Neural cell (in vitro differentiated cells): ENCODE data around the gene OR2B6. TPM values are rescaled to one million over a fixed set of nuclear protein-coding genes. Genes with fewer than 3 reads are reported as not detected.

ENCODE experiments used
- H2AFZ ChIP-seq: fragments of 200-600, 300-800 bp; sonication (generic), shearing (Covaris generic); 2 replicates; pipeline ENCODE4 v1.6.0; 2014; ENCODE audit warnings: low read depth, mild to moderate bottlenecking, antibody characterized with exemption, low read length, moderate library complexity
- H3F3A ChIP-seq: fragments of 200-600 bp; shearing (Covaris generic); 2 replicates; pipeline ENCODE4 v1.6.1; 2016; ENCODE audit warnings: mild to moderate bottlenecking, moderate library complexity, mixed read lengths, antibody characterized with exemption, low read length; ENCODE audit not compliant: insufficient read depth, poor library complexity, severe bottlenecking
- H3K27ac ChIP-seq: fragments of 200-600, 300-800 bp; sonication (generic), shearing (Covaris generic); 2 replicates; pipeline ENCODE4 v1.5.1; 2014; ENCODE audit warnings: mild to moderate bottlenecking, low read length, moderate library complexity
- H3K27me3 ChIP-seq: fragments of 300-800, 200-600 bp; sonication (generic), shearing (Covaris generic); 2 replicates; pipeline ENCODE4 v1.6.0; 2014; ENCODE audit warnings: mild to moderate bottlenecking, low read depth, low read length, moderate library complexity; ENCODE audit not compliant: insufficient read depth
- H3K36me3 ChIP-seq: fragments of 300-800, 200-600 bp; sonication (generic), shearing (Covaris generic); 2 replicates; pipeline ENCODE4 v1.5.1; 2014; ENCODE audit warnings: mild to moderate bottlenecking, antibody characterized with exemption, low read length, moderate library complexity; ENCODE audit not compliant: insufficient read depth
- H3K4me2 ChIP-seq: fragments of 300-800, 200-600 bp; sonication (generic), shearing (Covaris generic); 2 replicates; pipeline ENCODE4 v1.6.0; 2014; ENCODE audit warnings: mild to moderate bottlenecking, low read length
- H3K4me3 ChIP-seq: fragments of 300-800, 200-600 bp; sonication (generic), shearing (Covaris generic); 2 replicates; pipeline ENCODE4 v1.5.1; 2014; ENCODE audit warnings: mild to moderate bottlenecking, low read length, moderate library complexity
- H3K79me2 ChIP-seq: fragments of 200-600 bp; shearing (Covaris generic); replicated peaks from 2 replicates; pipeline ENCODE4 v1.6.0; 2014; ENCODE audit warnings: mild to moderate bottlenecking, low read length, moderate library complexity; ENCODE audit not compliant: insufficient read depth
- H3K9ac ChIP-seq: fragments of 300-800, 200-600 bp; sonication (generic), shearing (Covaris generic); 2 replicates; pipeline ENCODE4 v1.6.1; 2016; ENCODE audit warnings: mild to moderate bottlenecking, low read length, mixed read lengths
- H3K9me2 ChIP-seq: fragments of 200-600 bp; shearing (Covaris generic); 2 replicates; pipeline ENCODE4 v1.6.1; 2016; ENCODE audit warnings: mild to moderate bottlenecking, low read length, mixed read lengths; ENCODE audit not compliant: insufficient read depth
- H3K9me3 ChIP-seq: fragments of 200-600, 300-800 bp; sonication (generic), shearing (Covaris generic); 2 replicates; pipeline ENCODE4 v1.6.1; 2016; ENCODE audit warnings: mild to moderate bottlenecking, mixed run types, low read length, moderate library complexity, mixed read lengths
- H4K20me1 ChIP-seq: fragments of 200-600 bp; shearing (Covaris generic); 2 replicates; pipeline ENCODE4 v1.6.1; 2016; ENCODE audit warnings: mild to moderate bottlenecking, mixed run types; ENCODE audit not compliant: insufficient read depth
- CTCF ChIP-seq: fragments of 450-650 bp; IDR thresholded peaks from 2 replicates; pipeline ENCODE4 v1.5.1; 2014; ENCODE audit warnings: antibody characterized with exemption, mild to moderate bottlenecking, moderate library complexity; ENCODE audit not compliant: poor library complexity, severe bottlenecking
- EP300 ChIP-seq: fragments of 450-650 bp; conservative IDR thresholded peaks from 2 replicates; pipeline ENCODE4 v1.6.1; 2014; ENCODE audit warnings: antibody characterized with exemption, mild to moderate bottlenecking, moderate library complexity; ENCODE audit not compliant: poor library complexity, severe bottlenecking
- EZH2 ChIP-seq: fragments of 200-600, 300-800 bp; shearing (Covaris generic), sonication (generic); IDR thresholded peaks from 2 replicates; pipeline ENCODE4 v1.6.1; 2014; ENCODE audit warnings: antibody characterized with exemption, low read length, borderline replicate concordance, mild to moderate bottlenecking; ENCODE audit not compliant: insufficient read depth, poor library complexity, severe bottlenecking
- MXI1 ChIP-seq: fragments of 450-650 bp; conservative IDR thresholded peaks from 2 replicates; pipeline ENCODE4 v1.6.1; 2014; ENCODE audit warnings: antibody characterized with exemption, mild to moderate bottlenecking; ENCODE audit not compliant: poor library complexity, severe bottlenecking
- POLR2AphosphoS5 ChIP-seq: IDR thresholded peaks from 2 replicates; pipeline ENCODE4 v1.6.1; 2012
- RAD21 ChIP-seq: fragments of 450-650 bp; conservative IDR thresholded peaks from 2 replicates; pipeline ENCODE4 v1.6.1; 2014; ENCODE audit warnings: antibody characterized with exemption, mild to moderate bottlenecking, moderate library complexity
- REST ChIP-seq: IDR thresholded peaks from 2 replicates; pipeline ENCODE4 v1.6.1; 2012; ENCODE audit warnings: borderline replicate concordance
- SMC3 ChIP-seq: fragments of 450-650 bp; conservative IDR thresholded peaks from 2 replicates; pipeline ENCODE4 v1.6.1; 2014; ENCODE audit warnings: antibody characterized with exemption, mild to moderate bottlenecking, moderate library complexity; ENCODE audit not compliant: poor library complexity
- TAF1 ChIP-seq: IDR thresholded peaks from 2 replicates; pipeline ENCODE4 v1.6.1; 2012; ENCODE audit warnings: low read depth
- polyA plus RNA-seq: library from polyadenylated mRNA; depleted of rRNA; stranded (reverse); fragments of >200 nt; gene quantifications from 2 replicates; pipeline ENCODE4 v1.2.3, GENCODE V29; 2014

Gene OR2B6
- polyA plus RNA-seq, 1 donor from 2014 or later: not detected

- Histone ChIP-seq H3K9me3 (no peaks in the 10 kb centered on the region), H3K4me3 (no peak overlapping the region), H3K27me3 (no peaks in the 10 kb centered on the region), H3K9ac (no peak overlapping the region), H3F3A (no peaks in the 10 kb centered on the region), H3K79me2 (no peaks in the 10 kb centered on the region), H2AFZ (no peak overlapping the region), H3K4me2 (no peak overlapping the region), H3K9me2 (no peaks in the 10 kb centered on the region), H3K36me3 (no peaks in the 10 kb centered on the region), H4K20me1 (no peaks in the 10 kb centered on the region), H3K27ac (no peak overlapping the region)
- no peak for TF ChIP-seq TAF1
- TF ChIP-seq SMC3: no peak
- no peak for TF ChIP-seq CTCF
- TF ChIP-seq RAD21: no peak
- TF ChIP-seq MXI1: no peak
- no peak for TF ChIP-seq EP300
- no peak for TF ChIP-seq POLR2AphosphoS5
- no peak for TF ChIP-seq EZH2
- no peak for TF ChIP-seq REST
Observed at GRCh38 chr6:28001751-28002150, 44.7 kb downstream of the OR2B6 start.

- no peak overlapping the region for H3K4me3 ChIP-seq
- no peaks in the 10 kb centered on the region for H4K20me1 ChIP-seq
- no peak overlapping the region for H3K4me2 ChIP-seq
- no peaks in the 10 kb centered on the region for H3K9me3 ChIP-seq
- H3K9me2 ChIP-seq: no peaks in the 10 kb centered on the region
- no peak overlapping the region for H3K9ac ChIP-seq
- no peaks in the 10 kb centered on the region for H3F3A ChIP-seq
- H3K27me3 ChIP-seq: no peaks in the 10 kb centered on the region
- TF ChIP-seq SMC3 (no peak), REST (no peak)
- no peak overlapping the region for H3K27ac ChIP-seq
- no peaks in the 10 kb centered on the region for H3K79me2 ChIP-seq
- no peak overlapping the region for H2AFZ ChIP-seq
- no peaks in the 10 kb centered on the region for H3K36me3 ChIP-seq
Observed at GRCh38 chr6:28002161-28002560, 45.1 kb downstream of the OR2B6 start.
